ENCODE measurements around the gene FBXW10. TPM values are rescaled to one million over a fixed set of nuclear protein-coding genes. Genes with fewer than 3 reads are reported as not detected.
"Not testable (repeated sequence)": the region's sequence is repeated elsewhere in the genome, so short reads cannot be mapped to it uniquely, and the experiment has no call there.

Gene FBXW10
- total and polyA plus RNA-seq, 4 donors = 0.20 to 0.74 (median 0.47) TPM

DNA sequence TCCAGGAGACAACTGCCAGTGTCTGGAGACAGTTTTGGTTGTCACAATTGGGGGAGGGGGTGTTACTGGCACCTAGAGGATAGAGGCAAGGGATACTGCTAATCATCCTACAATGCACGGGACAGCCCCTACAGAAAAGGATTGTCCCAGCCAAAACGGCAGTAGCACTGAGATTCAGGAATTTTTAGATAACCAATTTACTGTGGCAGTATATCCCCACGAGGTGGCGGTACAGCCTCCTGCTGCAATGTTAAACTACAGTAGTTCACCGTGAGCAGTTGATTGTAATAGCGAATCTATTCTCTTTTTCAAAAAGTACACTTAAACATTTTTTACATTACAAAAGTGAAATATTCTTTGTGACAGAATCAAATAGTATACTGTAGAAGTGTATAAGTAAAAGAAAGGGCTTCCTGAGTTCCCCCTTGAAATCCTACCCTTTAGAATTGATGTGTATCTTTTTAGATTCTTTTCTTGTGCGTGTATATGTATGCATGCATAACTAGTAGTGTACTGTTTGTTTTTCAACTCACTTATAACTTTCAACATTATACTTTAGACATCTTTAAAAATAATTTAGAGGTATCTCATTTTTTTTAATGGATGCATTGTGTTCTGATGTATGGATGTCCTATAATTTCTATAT lies 31.4 kb upstream of the FBXW10 start:
- not testable (repeated sequence) for H3K4me3 ChIP-seq; H3K9ac ChIP-seq (ENCODE audit: insufficient read depth in 1 of 2, low read length in 2 of 2); H3K9me3 ChIP-seq (ENCODE audit: control insufficient read depth in 4 of 4, insufficient read depth in 3 of 4, low read length in 3 of 4); H3K36me3 ChIP-seq (ENCODE audit: control insufficient read depth in 4 of 4, insufficient read depth in 4 of 4, low read length in 4 of 4); H3K4me1 ChIP-seq (ENCODE audit: control insufficient read depth in 5 of 5, insufficient read depth in 5 of 5, low read length in 5 of 5); H3K27ac ChIP-seq (ENCODE audit: low read depth in 1 of 2, low read length in 1 of 2); H3K27me3 ChIP-seq (ENCODE audit: control insufficient read depth in 3 of 3, insufficient read depth in 3 of 3, low read length in 2 of 3)
- TF ChIP-seq CTCF (IDR thresholded peaks at IDR 0.05; ENCODE audit: control extremely low read depth, extremely low read depth) = peak; percentile 24
- ATAC-seq (ENCODE audit: insufficient read depth, low FRiP score) = peak; percentile 66
- DNase-seq = peak; percentile 66 to 79 (median 78)
- WGBS, 2 donors = 11 to 14% methylated on average over 7 of the region's 7 CpGs

DNA sequence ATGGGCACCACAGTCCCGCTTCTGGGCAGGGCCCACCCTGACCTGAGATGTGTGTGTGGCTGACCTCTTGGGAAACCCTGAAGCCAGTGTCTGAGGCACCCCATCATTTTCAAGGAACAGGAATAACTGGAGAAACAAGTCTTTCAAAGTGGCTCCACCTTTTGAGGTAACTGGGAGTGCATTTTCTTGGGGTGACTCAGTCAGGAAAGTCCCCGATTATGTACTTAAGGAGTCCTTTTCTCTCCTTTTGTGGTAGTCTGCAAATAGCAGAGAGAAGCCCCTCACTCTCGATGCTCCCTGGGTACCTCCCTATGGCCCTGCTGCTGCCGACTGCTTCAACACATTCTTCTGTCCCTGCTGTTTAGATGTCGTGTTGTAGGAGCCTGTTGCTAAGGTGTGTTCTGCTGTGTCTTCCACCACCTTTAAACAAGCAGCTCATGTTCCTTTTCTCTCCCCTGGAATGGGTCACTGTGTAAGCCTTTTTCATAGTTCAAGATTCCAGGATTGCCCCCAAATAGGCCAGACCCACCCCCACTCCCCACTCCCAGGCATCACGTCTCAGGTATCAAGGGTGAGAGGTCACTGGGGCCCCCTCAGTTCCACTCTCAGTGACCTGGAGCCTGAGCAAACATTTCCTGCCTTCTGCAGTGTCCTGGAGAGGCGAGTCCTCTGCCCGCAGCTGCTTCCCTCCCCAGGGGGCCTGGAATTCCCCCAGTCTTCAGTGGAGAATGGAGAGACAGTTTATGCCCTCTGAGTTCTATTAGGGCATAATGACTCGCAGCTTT lies 25.0 kb upstream of the FBXW10 start:
- not testable (repeated sequence) for H3K27me3 ChIP-seq (ENCODE audit: control insufficient read depth in 3 of 3, insufficient read depth in 3 of 3, low read length in 2 of 3); H3K9ac ChIP-seq (ENCODE audit: insufficient read depth in 1 of 2, low read length in 2 of 2); ATAC-seq (ENCODE audit: insufficient read depth, low FRiP score); H3K36me3 ChIP-seq (ENCODE audit: control insufficient read depth in 4 of 4, insufficient read depth in 4 of 4, low read length in 4 of 4); H3K9me3 ChIP-seq (ENCODE audit: control insufficient read depth in 4 of 4, insufficient read depth in 3 of 4, low read length in 3 of 4); H3K4me1 ChIP-seq (ENCODE audit: control insufficient read depth in 5 of 5, insufficient read depth in 5 of 5, low read length in 5 of 5); H3K4me3 ChIP-seq
- peak; percentile 24 to 36 (median 33) for DNase-seq
- WGBS, 2 donors = 48 to 77% methylated on average over 8 of the region's 9 CpGs
- H3K27ac ChIP-seq (ENCODE audit: low read depth in 1 of 2, low read length in 1 of 2) = peak overlapping the region in 1 of 2 donors; percentile 32

DNA sequence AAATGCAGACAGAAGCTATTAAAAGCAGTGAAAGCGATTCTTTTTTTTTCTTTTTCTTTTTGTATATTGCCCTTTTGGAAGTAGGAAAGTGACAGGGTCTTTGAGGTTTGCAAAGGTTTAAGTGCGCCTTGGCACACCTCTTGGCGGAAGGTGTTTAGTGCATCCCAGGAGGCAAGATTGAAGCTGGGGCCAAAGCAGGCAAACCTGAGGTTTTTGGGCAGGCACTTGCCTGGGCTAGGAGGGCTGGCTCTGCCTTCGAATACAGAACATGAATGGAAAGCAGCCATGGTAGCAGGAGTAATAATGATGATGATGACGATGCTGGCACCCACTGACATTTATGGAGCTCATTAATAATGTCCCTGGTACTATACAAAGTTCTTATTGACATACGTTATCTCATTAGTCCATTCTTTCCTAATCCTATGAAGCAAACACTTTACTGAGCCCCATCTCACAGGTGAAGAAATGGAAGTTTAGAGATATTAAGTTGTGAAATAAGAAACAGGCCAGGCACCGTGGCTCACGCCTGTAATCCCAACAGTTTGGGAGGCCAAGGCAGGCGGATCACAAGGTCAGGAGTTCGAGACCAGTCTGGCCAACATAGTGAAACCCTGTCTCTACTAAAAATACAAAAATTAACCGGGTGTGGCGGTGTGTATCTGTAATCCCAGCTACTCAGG lies 24.3 kb upstream of the FBXW10 start:
- peak overlapping the region in 1 of 2 donors; percentile 32 for H3K27ac ChIP-seq (ENCODE audit: low read depth in 1 of 2, low read length in 1 of 2)
- DNase-seq; H3K4me1 ChIP-seq (ENCODE audit: control insufficient read depth in 5 of 5, insufficient read depth in 5 of 5, low read length in 5 of 5); H3K9ac ChIP-seq (ENCODE audit: insufficient read depth in 1 of 2, low read length in 2 of 2); H3K4me3 ChIP-seq; H3K36me3 ChIP-seq (ENCODE audit: control insufficient read depth in 4 of 4, insufficient read depth in 4 of 4, low read length in 4 of 4); H3K27me3 ChIP-seq (ENCODE audit: control insufficient read depth in 3 of 3, insufficient read depth in 3 of 3, low read length in 2 of 3); H3K9me3 ChIP-seq (ENCODE audit: control insufficient read depth in 4 of 4, insufficient read depth in 3 of 4, low read length in 3 of 4); ATAC-seq (ENCODE audit: insufficient read depth, low FRiP score): not testable (repeated sequence)
- WGBS, 2 donors = 79% methylated on average over 11 to 12 of the region's 12 CpGs

DNA sequence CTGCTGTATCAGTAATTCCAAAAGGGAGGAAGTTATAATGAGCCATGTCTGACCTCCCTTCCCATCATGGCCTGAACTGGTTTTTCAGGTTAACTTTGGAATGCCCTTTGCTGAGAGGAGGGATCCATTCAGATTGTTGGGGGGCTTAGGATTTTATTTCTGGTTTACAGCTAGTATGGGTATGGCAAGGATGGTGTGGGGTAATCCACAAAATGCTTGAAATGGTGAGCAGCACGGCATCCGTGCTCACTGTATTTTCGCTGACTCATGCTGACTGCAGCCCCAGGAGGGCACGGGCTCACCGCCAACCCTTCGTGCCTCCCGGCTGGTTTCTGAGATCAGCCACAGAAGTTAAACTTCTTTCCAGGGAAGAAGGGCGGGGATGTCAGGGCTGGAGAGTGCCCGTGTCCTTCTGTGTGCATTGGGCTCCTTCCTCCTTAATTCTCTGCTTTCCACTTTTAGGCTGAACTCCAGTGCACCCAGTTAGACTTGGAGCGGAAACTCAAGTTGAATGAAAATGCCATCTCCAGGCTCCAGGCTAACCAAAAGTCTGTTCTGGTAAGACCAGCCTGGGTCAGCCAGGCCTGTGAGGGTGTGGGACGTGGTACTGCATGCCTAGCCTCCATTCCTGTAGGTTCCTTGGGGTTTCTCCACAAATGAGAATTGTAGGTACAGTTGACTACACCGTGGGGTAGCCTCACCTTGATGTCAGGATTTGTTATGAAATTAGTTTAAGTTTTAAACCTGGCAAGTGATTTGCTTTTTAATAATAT lies 21.9 kb upstream of the FBXW10 start:
- H3K27me3 ChIP-seq (ENCODE audit: control insufficient read depth in 3 of 3, insufficient read depth in 3 of 3, low read length in 2 of 3); H3K9ac ChIP-seq (ENCODE audit: insufficient read depth in 1 of 2, low read length in 2 of 2); H3K27ac ChIP-seq (ENCODE audit: low read depth in 1 of 2, low read length in 1 of 2); H3K4me3 ChIP-seq; H3K36me3 ChIP-seq (ENCODE audit: control insufficient read depth in 4 of 4, insufficient read depth in 4 of 4, low read length in 4 of 4); H3K9me3 ChIP-seq (ENCODE audit: control insufficient read depth in 4 of 4, insufficient read depth in 3 of 4, low read length in 3 of 4); DNase-seq; H3K4me1 ChIP-seq (ENCODE audit: control insufficient read depth in 5 of 5, insufficient read depth in 5 of 5, low read length in 5 of 5): not testable (repeated sequence)
- ATAC-seq (ENCODE audit: insufficient read depth, low FRiP score) = peak; percentile 54
- 66 to 77% methylated on average over 1 to 2 of the region's 12 CpGs for WGBS, 2 donors

- 60 to 72% methylated on average over 4 to 5 of the region's 5 CpGs for WGBS, 2 donors
- not testable (repeated sequence) for DNase-seq
Measured at GRCh38 chr17:18722612-18723011, 21.2 kb upstream of the FBXW10 start.

GRCh38 chr17:18723509-18723908 lies 20.3 kb upstream of the FBXW10 start:
- H3K27ac ChIP-seq (ENCODE audit: low read depth in 1 of 2, low read length in 1 of 2); H3K4me1 ChIP-seq (ENCODE audit: control insufficient read depth in 5 of 5, insufficient read depth in 5 of 5, low read length in 5 of 5); H3K27me3 ChIP-seq (ENCODE audit: control insufficient read depth in 3 of 3, insufficient read depth in 3 of 3, low read length in 2 of 3); H3K4me3 ChIP-seq; H3K9ac ChIP-seq (ENCODE audit: insufficient read depth in 1 of 2, low read length in 2 of 2); DNase-seq; H3K9me3 ChIP-seq (ENCODE audit: control insufficient read depth in 4 of 4, insufficient read depth in 3 of 4, low read length in 3 of 4); H3K36me3 ChIP-seq (ENCODE audit: control insufficient read depth in 4 of 4, insufficient read depth in 4 of 4, low read length in 4 of 4); ATAC-seq (ENCODE audit: insufficient read depth, low FRiP score): not testable (repeated sequence)
- 67 to 87% methylated on average over 1 of the region's 1 CpG for whole genome bisulfite sequencing, 2 donors

More at GRCh38 chr17:18722612-18723011, 21.2 kb upstream of the FBXW10 start:
- H3K4me3 ChIP-seq; H3K27me3 ChIP-seq (ENCODE audit: control insufficient read depth in 3 of 3, insufficient read depth in 3 of 3, low read length in 2 of 3); H3K4me1 ChIP-seq (ENCODE audit: control insufficient read depth in 5 of 5, insufficient read depth in 5 of 5, low read length in 5 of 5); ATAC-seq (ENCODE audit: insufficient read depth, low FRiP score); H3K27ac ChIP-seq (ENCODE audit: low read depth in 1 of 2, low read length in 1 of 2); H3K9me3 ChIP-seq (ENCODE audit: control insufficient read depth in 4 of 4, insufficient read depth in 3 of 4, low read length in 3 of 4); H3K36me3 ChIP-seq (ENCODE audit: control insufficient read depth in 4 of 4, insufficient read depth in 4 of 4, low read length in 4 of 4); H3K9ac ChIP-seq (ENCODE audit: insufficient read depth in 1 of 2, low read length in 2 of 2): not testable (repeated sequence)

DNA sequence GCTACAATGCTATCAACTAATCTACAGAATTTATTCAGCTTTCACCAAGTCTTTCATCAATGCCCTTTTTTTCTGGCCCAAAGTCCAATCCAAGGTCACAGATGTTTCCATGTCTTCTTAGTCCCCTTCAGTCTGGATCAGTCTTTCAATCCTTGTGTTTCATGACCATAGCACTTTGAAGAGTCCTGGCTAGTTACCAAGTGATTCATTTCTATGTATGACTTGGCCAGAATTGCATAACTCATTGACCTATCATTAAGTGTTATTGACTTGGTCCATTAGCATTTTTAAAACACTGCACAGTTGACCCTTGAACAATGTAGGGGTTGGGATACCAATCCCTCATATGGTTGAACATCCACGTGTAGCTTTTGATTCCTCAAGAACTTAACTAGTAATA lies 11.4 kb upstream of the FBXW10 start:
- H3K9ac ChIP-seq (ENCODE audit: insufficient read depth in 1 of 2, low read length in 2 of 2); ATAC-seq (ENCODE audit: insufficient read depth, low FRiP score): not testable (repeated sequence)
- 60 to 78% methylated on average over 1 of the region's 1 CpG for WGBS, 2 donors

More for the DNA sequence above, 11.4 kb upstream of the FBXW10 start:
- not testable (repeated sequence) for H3K27me3 ChIP-seq (ENCODE audit: control insufficient read depth in 3 of 3, insufficient read depth in 3 of 3, low read length in 2 of 3); H3K4me3 ChIP-seq; H3K27ac ChIP-seq (ENCODE audit: low read depth in 1 of 2, low read length in 1 of 2); DNase-seq; H3K4me1 ChIP-seq (ENCODE audit: control insufficient read depth in 5 of 5, insufficient read depth in 5 of 5, low read length in 5 of 5); H3K9me3 ChIP-seq (ENCODE audit: control insufficient read depth in 4 of 4, insufficient read depth in 3 of 4, low read length in 3 of 4); H3K36me3 ChIP-seq (ENCODE audit: control insufficient read depth in 4 of 4, insufficient read depth in 4 of 4, low read length in 4 of 4)
